HepG2 (cell line): Measurements from ENCODE around the gene AMPH. TPM values are rescaled to one million over a fixed set of nuclear protein-coding genes. Genes with fewer than 3 reads are reported as not detected.

Source experiments
- ATAC-seq: fragments of 200-7000 bp; cut with Tn5 transposase; 3 replicates; pipeline ENCODE4 v1.9.1; 2020; ENCODE audit warnings: mild to moderate bottlenecking, moderate library complexity
- BruUV-seq: library from RNA; stranded (reverse); fragments of 400-500 nt; replicated peaks from 2 replicates; lab custom pipeline; 2021; lab: Mats Ljungman, UMichigan
- CTCF ChIA-PET: fragments of 300-600 bp; formaldehyde crosslinking; extraction: SDS; loops from one replicate; lab custom pipeline; 2021; ENCODE audit warnings: low total read pairs, inconsistent platforms, low intra/inter-chr PET ratio; lab: Yijun Ruan, JAX
- POLR2A ChIA-PET: fragments of 350-600 bp; sonication (Branson Sonifier 250); formaldehyde crosslinking; loops from one replicate; lab custom pipeline; 2020; ENCODE audit warnings: antibody characterized with exemption, inconsistent platforms; lab: Yijun Ruan, JAX
- DNase-seq: peaks from one replicate; pipeline ENCODE4 v3.0.0-alpha.2; 2015; ENCODE audit warnings: low spot score
- FAIRE-seq: peaks from 3 replicates; lab custom pipeline; 2011; peaks lifted over from hg19 to GRCh38; lab: Jason Lieb, UNC
- H2AFZ ChIP-seq: one replicate; pipeline ENCODE4 v1.6.1; 2011; ENCODE audit warnings: low read length, inconsistent platforms
- H3K27ac ChIP-seq: fragments of 300-600 bp; 3 replicates; pipeline ENCODE4 v1.8.0; 2011; ENCODE audit warnings: mixed run types, mild to moderate bottlenecking, mixed read lengths, low read length, inconsistent platforms; ENCODE audit not compliant: insufficient read depth; ENCODE audit errors: extremely low read length
- H3K27me3 ChIP-seq, 2 experiments: fragments of 200-600 bp in 1 of 2; 2 replicates in 1 of 2; 3 replicates in 1 of 2; pipeline versions ENCODE4 v1.6.0 to v1.8.0; 2011; ENCODE audit warnings: low read length in 2 of 2, mild to moderate bottlenecking in 2 of 2, moderate library complexity in 2 of 2, inconsistent platforms in 1 of 2; ENCODE audit not compliant: insufficient read depth in 2 of 2, control insufficient read depth in 1 of 2
- H3K36me3 ChIP-seq, 2 experiments: fragments of 200-600 bp in 1 of 2; replicated peaks in 1 of 2; 2 replicates in 1 of 2; 3 replicates in 1 of 2; pipeline versions ENCODE4 v1.5.1 to v1.8.0; 2011; ENCODE audit warnings: low read length in 2 of 2, inconsistent platforms in 1 of 2; ENCODE audit not compliant: insufficient read depth in 2 of 2, control insufficient read depth in 1 of 2
- H3K4me1 ChIP-seq: 2 replicates; pipeline ENCODE4 v1.5.1; 2012; ENCODE audit warnings: low read length, inconsistent platforms; ENCODE audit not compliant: insufficient read depth
- H3K4me2 ChIP-seq: 2 replicates; pipeline ENCODE4 v1.6.0; 2011; ENCODE audit warnings: low read depth, low read length, inconsistent platforms
- H3K4me3 ChIP-seq, 3 experiments: fragments of 200-600 bp in 1 of 3; sonication (generic), shearing (Covaris generic) in 1 of 3; replicated peaks in 1 of 3; 2 replicates each; pipeline ENCODE4 v1.5.1; 2011 to 2016; ENCODE audit warnings: low read length in 3 of 3, inconsistent platforms in 2 of 3, low read depth in 2 of 3, mild to moderate bottlenecking in 2 of 3, control low read depth in 1 of 3, mixed read lengths in 1 of 3; ENCODE audit not compliant: insufficient read depth in 1 of 3
- H3K79me2 ChIP-seq: one replicate; pipeline ENCODE4 v1.6.1; 2011; ENCODE audit warnings: low read length, inconsistent platforms; ENCODE audit not compliant: insufficient read depth
- H3K9ac ChIP-seq: 2 replicates; pipeline ENCODE4 v1.6.0; 2011; ENCODE audit warnings: mild to moderate bottlenecking, low read depth, low read length, inconsistent platforms; ENCODE audit not compliant: insufficient read depth
- H3K9me3 ChIP-seq: 2 replicates; pipeline ENCODE4 v1.5.1; 2012; ENCODE audit warnings: mild to moderate bottlenecking, low read length
- H4K20me1 ChIP-seq: 2 replicates; pipeline ENCODE4 v1.6.0; 2011; ENCODE audit warnings: inconsistent platforms, mild to moderate bottlenecking, low read length, moderate library complexity; ENCODE audit not compliant: insufficient read depth
- GLI4 ChIP-seq: sonication (generic); formaldehyde crosslinking; IDR thresholded peaks from 2 replicates; pipeline ENCODE4 v1.5.1; 2020; ENCODE audit warnings: missing genetic modification reagents, mild to moderate bottlenecking, moderate library complexity, borderline replicate concordance
- KAT7 ChIP-seq: IDR thresholded peaks from 2 replicates; pipeline ENCODE4 v1.6.1; 2018; ENCODE audit warnings: borderline replicate concordance, missing compliant biosample characterization
- MTF1 ChIP-seq: sonication (generic); formaldehyde crosslinking; IDR thresholded peaks from 2 replicates; pipeline ENCODE4 v1.5.0; 2020; ENCODE audit warnings: missing genetic modification reagents
- ONECUT2 ChIP-seq: sonication (generic); formaldehyde crosslinking; IDR thresholded peaks from 2 replicates; pipeline ENCODE4 v1.4.0; 2020; ENCODE audit warnings: missing genetic modification reagents
- RORA ChIP-seq: sonication (generic); formaldehyde crosslinking; IDR thresholded peaks from 2 replicates; pipeline ENCODE4 v1.5.0; 2020; ENCODE audit warnings: mild to moderate bottlenecking, missing genetic modification reagents, moderate library complexity
- SOX6 ChIP-seq, 2 experiments: fragments of 450-650 bp in 1 of 2; sonication (generic) in 1 of 2; formaldehyde crosslinking in 1 of 2; IDR thresholded peaks; 2 replicates each; pipeline versions ENCODE4 v1.4.0 to v1.6.1; 2017 to 2020; ENCODE audit warnings: antibody characterized with exemption in 1 of 2, mild to moderate bottlenecking in 1 of 2, missing genetic modification reagents in 1 of 2
- WIZ ChIP-seq: sonication (generic); formaldehyde crosslinking; IDR thresholded peaks from 2 replicates; pipeline ENCODE4 v1.5.1; 2020; ENCODE audit warnings: mild to moderate bottlenecking, missing genetic modification reagents
- ZNF124 ChIP-seq: sonication (generic); formaldehyde crosslinking; IDR thresholded peaks from 2 replicates; pipeline ENCODE4 v1.4.0; 2020; ENCODE audit warnings: missing genetic modification reagents
- ZNF136 ChIP-seq: sonication (generic); formaldehyde crosslinking; IDR thresholded peaks from 2 replicates; pipeline ENCODE4 v1.8.1; 2022; ENCODE audit warnings: low read depth, mild to moderate bottlenecking, moderate library complexity, missing genetic modification reagents
- ZNF780A ChIP-seq: sonication (generic); formaldehyde crosslinking; IDR thresholded peaks from 2 replicates; pipeline ENCODE4 v1.8.0; 2022; ENCODE audit warnings: mild to moderate bottlenecking, missing genetic modification reagents, moderate library complexity
- ZNF781 ChIP-seq: sonication (generic); formaldehyde crosslinking; IDR thresholded peaks from 2 replicates; pipeline ENCODE4 v1.5.1; 2020; ENCODE audit warnings: borderline replicate concordance, mild to moderate bottlenecking, missing genetic modification reagents; ENCODE audit errors: not compliant biosample characterization
- ZSCAN9 ChIP-seq: IDR thresholded peaks from 2 replicates; pipeline ENCODE4 v1.6.1; 2016; ENCODE audit warnings: borderline replicate concordance
- whole genome bisulfite sequencing: methylation state at CpG from one replicate; pipeline ENCODE4 v1.1.6; 2017; ENCODE audit warnings: low lambda C conversion rate; 5-methylcytosine and 5-hydroxymethylcytosine counted together
- in situ Hi-C: cut with HindIII; loops from 2 replicates; pipeline ENCODE4 v1.10.0; 2017; ENCODE audit warnings: low pct_unique_long_range_greater_than_20kb; ENCODE audit not compliant: extremely low pct_ligation_motif_present
- intact Hi-C: fragments of 100-400 bp; cut with micrococcal nuclease; formaldehyde crosslinking; loops from one replicate; pipeline ENCODE4 v1.10.0; 2022; ENCODE audit not compliant: unreplicated experiment
- polyA plus RNA-seq, 8 experiments: library from polyadenylated mRNA; depleted of rRNA in 3 of 8; stranded (reverse) in 7 of 8; unstranded in 1 of 8; fragments of >200 nt; fragmentation: Illumina TruSeq in 4 of 8; extraction: Trizol in 4 of 8; gene quantifications; 2 replicates each; pipeline versions ENCODE4 v1.2.1 to v1.2.3, GENCODE V29; 2011 to 2016; ENCODE audit warnings: low read depth in 4 of 8, missing spikeins in 1 of 8, mixed read lengths in 1 of 8; ENCODE audit not compliant: insufficient read depth in 1 of 8
- total RNA-seq, 5 experiments: library from RNA; depleted of rRNA; stranded (reverse); fragments of >200 nt; fragmentation: Illumina TruSeq; extraction: Trizol; gene quantifications; 2 replicates each; pipeline ENCODE4 v1.2.3, GENCODE V29; 2016; ENCODE audit warnings: low read depth in 1 of 5
- TF ChIP-seq, protein P1 (sequence below): sonication (generic); formaldehyde crosslinking; IDR thresholded peaks from 2 replicates; pipeline ENCODE4 v1.4.0; 2020; ENCODE audit warnings: missing genetic modification reagents
- TF ChIP-seq, protein P2 (sequence below): sonication (generic); formaldehyde crosslinking; IDR thresholded peaks from 2 replicates; pipeline ENCODE4 v1.4.0; 2020; ENCODE audit warnings: mild to moderate bottlenecking, missing genetic modification reagents
- TF ChIP-seq, protein P3 (sequence below): sonication (generic); formaldehyde crosslinking; IDR thresholded peaks from 2 replicates; pipeline ENCODE4 v1.5.0; 2020; ENCODE audit warnings: mild to moderate bottlenecking, missing genetic modification reagents
- TF ChIP-seq, protein P4 (sequence below): sonication (generic); formaldehyde crosslinking; IDR thresholded peaks from 2 replicates; pipeline ENCODE4 v1.4.0; 2020; ENCODE audit warnings: missing genetic modification reagents, borderline replicate concordance

Gene AMPH
- total and polyA plus RNA-seq, 2 of the 13 experiments (the other 11 are each of a cell fraction or from before 2014, with no cell fraction given) = not detected

DNA sequence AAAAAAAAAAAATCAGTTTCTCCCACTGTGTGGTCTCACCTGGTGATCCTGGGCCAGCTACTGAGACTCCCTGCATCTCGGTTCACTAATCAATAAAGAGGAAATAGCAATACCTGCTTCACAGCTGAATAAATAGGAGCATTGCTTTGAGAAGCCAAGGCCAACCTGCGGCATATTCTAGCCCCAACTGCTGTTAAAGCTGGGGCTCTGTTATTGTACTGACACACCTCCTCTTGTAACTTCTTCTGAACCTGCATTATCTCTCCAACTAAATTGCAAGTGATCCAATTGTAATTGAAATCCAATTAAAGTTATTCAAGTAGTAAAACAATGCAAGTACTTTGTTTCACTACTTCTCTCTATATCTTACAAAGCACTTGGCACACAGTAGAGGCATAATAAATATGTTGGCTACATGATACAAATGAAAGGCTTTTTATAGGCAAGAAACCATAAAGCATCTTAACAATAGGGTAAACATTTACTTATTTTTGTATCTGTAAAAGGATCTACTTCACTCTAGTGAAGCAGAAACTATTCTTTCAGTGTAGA lies 38.4 kb downstream of the AMPH start:
- WGBS = 19% methylated on average over 2 of the region's 2 CpGs
- intact Hi-C loops = no loop called here
- no TSS peak for BruUV-seq
- Histone ChIP-seq H3K79me2 (no peaks in the 10 kb centered on the region), H3K9me3 (no peaks in the 10 kb centered on the region), H3K36me3 (no peaks in the 10 kb centered on the region), H3K27me3 (peaks cover 0 to 4% of the 10 kb centered on the region in 2 experiments; a peak in 1 of 5 replicates), H3K4me1 (no peaks in the 10 kb centered on the region), H2AFZ (no peak overlapping the region), H4K20me1 (no peaks in the 10 kb centered on the region), H3K9ac (no peak overlapping the region), H3K4me3 (no peak overlapping the region), H3K4me2 (no peak overlapping the region), H3K27ac (no peak overlapping the region)
- CTCF ChIA-PET = no interaction called here
- TF ChIP-seq ZNF781 = no peak
- no peak for TF ChIP-seq KAT7 (CRISPR knock-in tag)
- TF ChIP-seq, protein P1, sequence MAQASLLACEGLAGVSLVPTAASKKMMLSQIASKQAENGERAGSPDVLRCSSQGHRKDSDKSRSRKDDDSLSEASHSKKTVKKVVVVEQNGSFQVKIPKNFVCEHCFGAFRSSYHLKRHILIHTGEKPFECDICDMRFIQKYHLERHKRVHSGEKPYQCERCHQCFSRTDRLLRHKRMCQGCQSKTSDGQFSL (CRISPR knock-in tag) = no peak
- no peak for TF ChIP-seq ONECUT2
- TF ChIP-seq RORA (CRISPR knock-in tag) = no peak
- TF ChIP-seq, protein P2, sequence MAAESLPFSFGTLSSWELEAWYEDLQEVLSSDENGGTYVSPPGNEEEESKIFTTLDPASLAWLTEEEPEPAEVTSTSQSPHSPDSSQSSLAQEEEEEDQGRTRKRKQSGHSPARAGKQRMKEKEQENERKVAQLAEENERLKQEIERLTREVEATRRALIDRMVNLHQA (CRISPR knock-in tag) = no peak
- TF ChIP-seq MTF1 (CRISPR knock-in tag) = no peak
- TF ChIP-seq ZSCAN9 = no peak
- no peak for TF ChIP-seq SOX6 (IDR thresholded peaks at IDR 0.05)
- no peak for TF ChIP-seq SOX6 (CRISPR knock-in tag; IDR thresholded peaks at IDR 0.05)
- TF ChIP-seq, protein P3, sequence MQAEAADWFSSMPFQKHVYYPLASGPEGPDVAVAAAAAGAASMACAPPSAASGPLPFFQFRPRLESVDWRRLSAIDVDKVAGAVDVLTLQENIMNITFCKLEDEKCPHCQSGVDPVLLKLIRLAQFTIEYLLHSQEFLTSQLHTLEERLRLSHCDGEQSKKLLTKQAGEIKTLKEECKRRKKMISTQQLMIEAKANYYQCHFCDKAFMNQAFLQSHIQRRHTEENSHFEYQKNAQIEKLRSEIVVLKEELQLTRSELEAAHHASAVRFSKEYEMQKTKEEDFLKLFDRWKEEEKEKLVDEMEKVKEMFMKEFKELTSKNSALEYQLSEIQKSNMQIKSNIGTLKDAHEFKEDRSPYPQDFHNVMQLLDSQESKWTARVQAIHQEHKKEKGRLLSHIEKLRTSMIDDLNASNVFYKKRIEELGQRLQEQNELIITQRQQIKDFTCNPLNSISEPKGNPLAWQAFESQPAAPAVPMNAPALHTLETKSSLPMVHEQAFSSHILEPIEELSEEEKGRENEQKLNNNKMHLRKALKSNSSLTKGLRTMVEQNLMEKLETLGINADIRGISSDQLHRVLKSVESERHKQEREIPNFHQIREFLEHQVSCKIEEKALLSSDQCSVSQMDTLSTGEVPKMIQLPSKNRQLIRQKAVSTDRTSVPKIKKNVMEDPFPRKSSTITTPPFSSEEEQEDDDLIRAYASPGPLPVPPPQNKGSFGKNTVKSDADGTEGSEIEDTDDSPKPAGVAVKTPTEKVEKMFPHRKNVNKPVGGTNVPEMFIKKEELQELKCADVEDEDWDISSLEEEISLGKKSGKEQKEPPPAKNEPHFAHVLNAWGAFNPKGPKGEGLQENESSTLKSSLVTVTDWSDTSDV (CRISPR knock-in tag) = no peak
- TF ChIP-seq ZNF136 (CRISPR knock-in tag) = no peak
- no peak for TF ChIP-seq GLI4
- no peak for TF ChIP-seq ZNF124 (CRISPR knock-in tag)
- no peak for TF ChIP-seq ZNF780A (CRISPR knock-in tag)
- TF ChIP-seq, protein P4, sequence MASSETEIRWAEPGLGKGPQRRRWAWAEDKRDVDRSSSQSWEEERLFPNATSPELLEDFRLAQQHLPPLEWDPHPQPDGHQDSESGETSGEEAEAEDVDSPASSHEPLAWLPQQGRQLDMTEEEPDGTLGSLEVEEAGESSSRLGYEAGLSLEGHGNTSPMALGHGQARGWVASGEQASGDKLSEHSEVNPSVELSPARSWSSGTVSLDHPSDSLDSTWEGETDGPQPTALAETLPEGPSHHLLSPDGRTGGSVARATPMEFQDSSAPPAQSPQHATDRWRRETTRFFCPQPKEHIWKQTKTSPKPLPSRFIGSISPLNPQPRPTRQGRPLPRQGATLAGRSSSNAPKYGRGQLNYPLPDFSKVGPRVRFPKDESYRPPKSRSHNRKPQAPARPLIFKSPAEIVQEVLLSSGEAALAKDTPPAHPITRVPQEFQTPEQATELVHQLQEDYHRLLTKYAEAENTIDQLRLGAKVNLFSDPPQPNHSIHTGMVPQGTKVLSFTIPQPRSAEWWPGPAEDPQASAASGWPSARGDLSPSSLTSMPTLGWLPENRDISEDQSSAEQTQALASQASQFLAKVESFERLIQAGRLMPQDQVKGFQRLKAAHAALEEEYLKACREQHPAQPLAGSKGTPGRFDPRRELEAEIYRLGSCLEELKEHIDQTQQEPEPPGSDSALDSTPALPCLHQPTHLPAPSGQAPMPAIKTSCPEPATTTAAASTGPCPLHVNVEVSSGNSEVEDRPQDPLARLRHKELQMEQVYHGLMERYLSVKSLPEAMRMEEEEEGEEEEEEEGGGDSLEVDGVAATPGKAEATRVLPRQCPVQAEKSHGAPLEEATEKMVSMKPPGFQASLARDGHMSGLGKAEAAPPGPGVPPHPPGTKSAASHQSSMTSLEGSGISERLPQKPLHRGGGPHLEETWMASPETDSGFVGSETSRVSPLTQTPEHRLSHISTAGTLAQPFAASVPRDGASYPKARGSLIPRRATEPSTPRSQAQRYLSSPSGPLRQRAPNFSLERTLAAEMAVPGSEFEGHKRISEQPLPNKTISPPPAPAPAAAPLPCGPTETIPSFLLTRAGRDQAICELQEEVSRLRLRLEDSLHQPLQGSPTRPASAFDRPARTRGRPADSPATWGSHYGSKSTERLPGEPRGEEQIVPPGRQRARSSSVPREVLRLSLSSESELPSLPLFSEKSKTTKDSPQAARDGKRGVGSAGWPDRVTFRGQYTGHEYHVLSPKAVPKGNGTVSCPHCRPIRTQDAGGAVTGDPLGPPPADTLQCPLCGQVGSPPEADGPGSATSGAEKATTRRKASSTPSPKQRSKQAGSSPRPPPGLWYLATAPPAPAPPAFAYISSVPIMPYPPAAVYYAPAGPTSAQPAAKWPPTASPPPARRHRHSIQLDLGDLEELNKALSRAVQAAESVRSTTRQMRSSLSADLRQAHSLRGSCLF (CRISPR knock-in tag) = no peak
- no peak for TF ChIP-seq WIZ (CRISPR knock-in tag)
- in situ Hi-C loops = no loop called here
- no peak for FAIRE-seq
- POLR2A ChIA-PET = no interaction called here
- ATAC-seq = no peak
- no peak for DNase-seq
